Peyer's patch (tissue), 4 donors: ENCODE measurements around the gene ADARB1.

Experiments
- CTCF ChIP-seq, 6 experiments: fragments of 450-650 bp in 4 of 6; fragments of 200-600 bp in 2 of 6; sonication (generic) in 1 of 6; IDR thresholded peaks; one replicate each; pipeline ENCODE4 v1.5.1; 2017 to 2019; ENCODE audit warnings: antibody characterized with exemption in 6 of 6, mild to moderate bottlenecking in 3 of 6, moderate library complexity in 1 of 6
- POLR2A ChIP-seq, 2 donors: fragments of 450-650 bp; IDR thresholded peaks; one replicate each; pipeline ENCODE4 v1.5.1; 2017; ENCODE audit warnings: antibody characterized with exemption in 2 of 2, mild to moderate bottlenecking in 2 of 2, moderate library complexity in 2 of 2

GRCh38 chr21:45108808-45109781 is 34.7 kb downstream of the ADARB1 start:
- no peak for TF ChIP-seq CTCF (IDR thresholded peaks at IDR 0.05)
- no peak for TF ChIP-seq POLR2A (IDR thresholded peaks at IDR 0.05)
